Testis (tissue), 2 donors: Measurements from ENCODE around the gene OFD1.

Experiments
- POLR2A ChIP-seq: fragments of 450-650 bp; IDR thresholded peaks from one replicate; pipeline ENCODE4 v1.6.1; 2017; ENCODE audit warnings: antibody characterized with exemption, mild to moderate bottlenecking, moderate library complexity
- TF ChIP-seq, protein P1 (sequence below), 3 experiments: fragments of 450-650 bp in 2 of 3; fragments of 200-600 bp in 1 of 3; sonication (generic) in 1 of 3; IDR thresholded peaks; one replicate each; pipeline ENCODE4 v1.5.1; 2016 to 2019; ENCODE audit warnings: antibody characterized with exemption in 3 of 3, mild to moderate bottlenecking in 2 of 3, moderate library complexity in 1 of 3

DNA sequence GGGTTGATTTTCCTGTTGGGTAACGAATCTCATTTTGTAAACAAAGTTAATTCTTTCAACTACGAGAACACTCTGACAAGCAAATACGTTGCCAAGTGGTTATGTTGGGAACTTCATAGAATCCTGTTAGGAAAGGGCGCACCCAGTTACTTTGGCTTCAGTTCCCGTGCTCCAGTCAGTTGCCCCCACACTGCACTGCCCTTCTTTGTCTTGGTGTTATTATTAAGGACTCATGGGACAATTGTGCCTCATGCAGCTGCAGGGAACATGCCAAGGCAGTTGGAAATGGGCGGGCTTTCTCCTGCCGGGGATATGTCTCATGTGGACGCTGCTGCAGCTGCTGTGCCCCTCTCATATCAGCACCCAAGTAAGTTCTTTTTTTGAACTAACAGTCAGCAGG, 28.9 kb downstream of the OFD1 start:
- TF ChIP-seq, protein P1, sequence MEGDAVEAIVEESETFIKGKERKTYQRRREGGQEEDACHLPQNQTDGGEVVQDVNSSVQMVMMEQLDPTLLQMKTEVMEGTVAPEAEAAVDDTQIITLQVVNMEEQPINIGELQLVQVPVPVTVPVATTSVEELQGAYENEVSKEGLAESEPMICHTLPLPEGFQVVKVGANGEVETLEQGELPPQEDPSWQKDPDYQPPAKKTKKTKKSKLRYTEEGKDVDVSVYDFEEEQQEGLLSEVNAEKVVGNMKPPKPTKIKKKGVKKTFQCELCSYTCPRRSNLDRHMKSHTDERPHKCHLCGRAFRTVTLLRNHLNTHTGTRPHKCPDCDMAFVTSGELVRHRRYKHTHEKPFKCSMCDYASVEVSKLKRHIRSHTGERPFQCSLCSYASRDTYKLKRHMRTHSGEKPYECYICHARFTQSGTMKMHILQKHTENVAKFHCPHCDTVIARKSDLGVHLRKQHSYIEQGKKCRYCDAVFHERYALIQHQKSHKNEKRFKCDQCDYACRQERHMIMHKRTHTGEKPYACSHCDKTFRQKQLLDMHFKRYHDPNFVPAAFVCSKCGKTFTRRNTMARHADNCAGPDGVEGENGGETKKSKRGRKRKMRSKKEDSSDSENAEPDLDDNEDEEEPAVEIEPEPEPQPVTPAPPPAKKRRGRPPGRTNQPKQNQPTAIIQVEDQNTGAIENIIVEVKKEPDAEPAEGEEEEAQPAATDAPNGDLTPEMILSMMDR (IDR thresholded peaks at IDR 0.05): no peak
- no peak for TF ChIP-seq POLR2A
